GM19395 (cell line): ENCODE results near the gene STRIT1.

Source experiments
- ATAC-seq: cut with Tn5 transposase; IDR thresholded peaks from one replicate; pipeline ENCODE4 v1.9.1; 2021; ENCODE audit warnings: mild to moderate bottlenecking, moderate library complexity; ENCODE audit not compliant: unreplicated experiment

Gene STRIT1

GRCh38 chr3:155293516-155293915, at the start of gene STRIT1:
STRIT1 (minus strand) TSS chr3:155293683.
- ATAC-seq = no peak

- ATAC-seq = no peak
Measured at GRCh38 chr3:155342344-155342743, 48.9 kb upstream of the STRIT1 start.

- no peak for ATAC-seq
Measured at GRCh38 chr3:155339052-155339451, 45.6 kb upstream of the STRIT1 start.

- peak; percentile 40 for ATAC-seq
Measured at GRCh38 chr3:155335724-155336354, 42.4 kb upstream of the STRIT1 start.

GRCh38 chr3:155334914-155335723, 41.6 kb upstream of the STRIT1 start:
- ATAC-seq = peak; percentile 97

- ATAC-seq = no peak
Measured at GRCh38 chr3:155334215-155334913, 40.9 kb upstream of the STRIT1 start.

GRCh38 chr3:155332716-155333115, 39.2 kb upstream of the STRIT1 start:
- no peak for ATAC-seq

GRCh38 chr3:155331078-155331477, 37.6 kb upstream of the STRIT1 start:
- no peak for ATAC-seq

- no peak for ATAC-seq
Measured at GRCh38 chr3:155330370-155330769, 36.9 kb upstream of the STRIT1 start.

- no peak for ATAC-seq
Measured at GRCh38 chr3:155329513-155330048, 36.1 kb upstream of the STRIT1 start.

GRCh38 chr3:155327871-155328270, 34.4 kb upstream of the STRIT1 start:
- ATAC-seq = no peak

- ATAC-seq = no peak
Measured at GRCh38 chr3:155327430-155327829, 33.9 kb upstream of the STRIT1 start.

- ATAC-seq = no peak
Measured at GRCh38 chr3:155326901-155327300, 33.4 kb upstream of the STRIT1 start.

GRCh38 chr3:155326244-155326643, 32.8 kb upstream of the STRIT1 start:
- ATAC-seq = no peak

- ATAC-seq = no peak
Measured at GRCh38 chr3:155325263-155325835, 31.9 kb upstream of the STRIT1 start.

GRCh38 chr3:155323063-155323666, 29.7 kb upstream of the STRIT1 start:
- peak; percentile 90 for ATAC-seq

GRCh38 chr3:155321418-155321817, 27.9 kb upstream of the STRIT1 start:
- ATAC-seq = no peak

- ATAC-seq = no peak
Measured at GRCh38 chr3:155320934-155321333, 27.5 kb upstream of the STRIT1 start.

- no peak for ATAC-seq
Measured at GRCh38 chr3:155318740-155319139, 25.3 kb upstream of the STRIT1 start.

GRCh38 chr3:155317211-155317610, 23.7 kb upstream of the STRIT1 start:
- no peak for ATAC-seq

- no peak for ATAC-seq
Measured at GRCh38 chr3:155316426-155316825, 22.9 kb upstream of the STRIT1 start.
